NK-92 (cell line): ENCODE measurements around the gene SWSAP1.
"Not testable (repeated sequence)": the region's sequence is repeated elsewhere in the genome, so short reads cannot be mapped to it uniquely, and the experiment has no call there.

ENCODE experiments used
- DNase-seq: peaks from one replicate; lab custom pipeline; 2025; ENCODE audit not compliant: unreplicated experiment; lab: John Stamatoyannopoulos, UW

Gene SWSAP1, protein sequence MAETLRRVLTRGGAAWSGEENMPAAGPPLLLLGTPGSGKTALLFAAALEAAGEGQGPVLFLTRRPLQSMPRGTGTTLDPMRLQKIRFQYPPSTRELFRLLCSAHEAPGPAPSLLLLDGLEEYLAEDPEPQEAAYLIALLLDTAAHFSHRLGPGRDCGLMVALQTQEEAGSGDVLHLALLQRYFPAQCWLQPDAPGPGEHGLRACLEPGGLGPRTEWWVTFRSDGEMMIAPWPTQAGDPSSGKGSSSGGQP

DNA sequence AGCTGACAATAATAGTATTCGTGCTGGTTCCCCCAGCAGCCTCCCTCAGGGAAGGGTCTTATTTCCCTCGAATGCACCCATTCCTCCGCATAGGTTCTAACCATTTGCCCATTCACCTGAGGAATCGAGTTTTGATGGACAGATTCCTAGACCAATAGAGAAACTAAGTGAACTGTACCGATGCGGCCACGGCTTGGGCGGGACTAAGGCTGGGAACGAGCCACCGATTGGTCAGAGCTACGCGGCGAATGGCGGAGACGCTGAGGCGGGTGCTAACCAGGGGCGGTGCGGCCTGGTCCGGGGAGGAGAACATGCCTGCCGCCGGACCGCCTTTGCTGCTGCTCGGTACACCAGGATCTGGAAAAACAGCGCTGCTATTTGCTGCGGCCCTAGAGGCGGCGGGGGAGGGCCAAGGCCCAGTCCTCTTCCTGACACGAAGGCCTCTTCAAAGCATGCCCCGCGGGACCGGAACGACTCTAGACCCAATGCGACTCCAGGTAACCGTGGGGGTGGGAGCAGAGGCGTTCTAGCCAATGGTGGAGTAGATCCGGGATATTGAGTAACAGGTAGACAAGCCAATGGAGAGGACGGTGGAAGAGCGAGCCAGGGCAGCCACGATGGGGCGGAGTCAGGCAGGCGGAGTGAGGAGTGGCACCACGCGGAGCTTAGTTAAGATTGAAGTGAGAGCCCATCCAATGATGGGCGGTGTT, at the start of gene SWSAP1:
Gene SWSAP1 (plus strand): TSS at position 234 of the 710 bp plus-strand sequence. CDS start 15 bp downstream, at position 249.
- DNase-seq = peak; percentile 91

DNA sequence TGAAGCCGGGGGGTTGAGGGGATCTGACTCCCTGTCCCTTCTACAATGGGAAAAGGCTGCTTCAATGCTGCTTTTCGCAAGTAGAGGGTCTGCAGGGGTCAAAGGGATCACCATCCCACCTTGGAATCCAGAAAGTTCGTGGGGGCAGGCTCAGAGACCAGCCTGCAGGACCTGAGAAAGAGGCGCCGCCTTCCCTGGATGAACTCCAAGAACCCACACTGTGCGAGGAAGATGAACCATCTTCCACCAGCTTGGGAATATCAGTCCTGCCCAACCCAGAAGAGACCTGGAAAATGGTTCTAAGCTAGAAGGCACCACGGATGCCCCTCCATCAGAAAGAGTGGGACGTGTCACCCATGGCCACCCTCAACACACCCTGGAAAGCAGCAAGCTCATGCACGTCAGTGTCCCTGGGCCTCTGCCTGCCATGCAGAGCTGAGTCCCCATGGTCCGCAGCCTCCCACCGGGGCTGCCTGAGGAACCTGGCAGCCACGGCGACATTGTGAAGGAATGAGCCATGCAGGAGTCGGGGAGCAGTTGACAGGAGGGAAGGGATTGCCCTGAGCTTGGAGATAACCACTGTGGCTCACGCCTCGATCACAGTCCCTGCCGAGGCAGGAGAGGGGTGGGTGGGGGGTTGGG, 49.6 kb upstream of the SWSAP1 start:
- DNase-seq = no peak

DNA sequence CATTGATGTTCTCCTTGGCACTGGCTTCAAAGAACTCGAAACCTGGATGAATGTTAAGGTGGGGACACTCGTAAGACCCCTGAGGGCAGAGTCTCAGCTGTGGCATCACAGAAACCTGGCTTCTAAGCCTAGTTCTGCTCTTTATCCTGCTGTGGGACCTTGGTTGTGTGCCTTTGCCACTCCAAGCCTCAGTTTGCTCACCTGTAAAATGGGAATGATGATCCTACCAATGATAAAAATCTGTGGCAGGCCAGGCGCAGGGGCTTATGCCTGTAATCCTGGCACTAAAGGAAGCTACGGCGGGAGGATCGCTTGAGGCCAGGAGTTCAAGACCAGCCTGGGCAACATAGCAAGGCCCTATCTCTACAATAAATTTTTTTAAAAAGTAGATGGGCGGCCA, 48.9 kb upstream of the SWSAP1 start:
- no peak for DNase-seq

DNA sequence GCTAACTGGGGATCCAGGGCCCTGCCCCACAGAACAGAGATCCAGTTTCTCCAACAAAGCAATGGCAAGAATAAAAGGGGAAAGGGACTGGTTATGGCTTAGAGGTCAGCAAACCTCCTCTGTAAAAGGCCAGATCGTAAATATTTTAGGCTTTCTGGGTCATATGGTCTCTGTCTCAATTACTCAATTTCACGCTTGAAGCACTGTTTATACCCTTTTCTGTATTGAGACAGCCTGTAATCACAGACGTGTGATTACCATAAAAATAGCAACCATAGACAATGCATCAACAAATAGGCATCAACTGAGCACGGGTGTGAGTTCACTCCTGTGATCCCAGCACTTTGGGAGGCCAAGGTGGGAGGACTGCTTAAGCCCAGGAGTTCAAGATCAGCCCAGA, 44.3 kb upstream of the SWSAP1 start:
- DNase-seq = no peak

DNA sequence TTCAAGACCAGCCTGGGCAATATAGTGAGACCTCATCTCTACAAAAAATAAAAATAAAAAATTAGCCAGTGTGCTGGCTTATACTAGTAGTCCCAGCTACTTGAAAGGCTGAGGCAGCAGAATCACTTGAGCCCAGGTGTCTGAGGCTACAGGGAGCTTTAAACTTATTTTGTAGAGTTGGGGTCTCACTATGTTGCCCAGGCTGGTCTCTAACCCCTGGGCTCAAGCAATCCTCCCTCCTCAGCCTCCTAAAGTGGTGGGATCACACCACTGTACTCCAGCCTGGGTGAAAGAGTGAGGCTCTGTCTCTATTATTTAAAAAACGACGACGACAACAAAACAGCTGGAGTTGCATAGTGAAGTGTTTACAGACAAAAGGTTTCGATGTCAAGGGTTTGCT, 43.0 kb upstream of the SWSAP1 start:
- DNase-seq = no peak

DNA sequence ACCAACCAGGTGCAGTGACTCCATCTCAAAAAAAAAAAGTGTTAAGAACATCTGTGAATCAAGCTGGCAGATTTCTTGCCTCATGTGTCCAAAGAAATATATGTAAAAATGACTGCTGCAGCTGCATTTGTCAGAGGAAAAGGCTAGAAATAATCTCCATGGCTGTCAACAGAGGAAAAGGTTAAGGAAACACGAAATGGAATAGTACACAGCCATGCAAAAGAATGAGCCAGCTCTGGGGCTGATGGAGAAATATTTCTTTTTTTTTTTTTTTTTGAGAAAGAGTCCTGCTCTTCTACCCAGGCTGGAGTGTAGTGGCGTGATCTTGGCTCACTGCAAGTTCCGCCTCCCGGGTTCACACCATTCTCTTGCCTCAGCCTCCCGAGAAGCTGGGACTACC, 41.6 kb upstream of the SWSAP1 start:
- DNase-seq = no peak

DNA sequence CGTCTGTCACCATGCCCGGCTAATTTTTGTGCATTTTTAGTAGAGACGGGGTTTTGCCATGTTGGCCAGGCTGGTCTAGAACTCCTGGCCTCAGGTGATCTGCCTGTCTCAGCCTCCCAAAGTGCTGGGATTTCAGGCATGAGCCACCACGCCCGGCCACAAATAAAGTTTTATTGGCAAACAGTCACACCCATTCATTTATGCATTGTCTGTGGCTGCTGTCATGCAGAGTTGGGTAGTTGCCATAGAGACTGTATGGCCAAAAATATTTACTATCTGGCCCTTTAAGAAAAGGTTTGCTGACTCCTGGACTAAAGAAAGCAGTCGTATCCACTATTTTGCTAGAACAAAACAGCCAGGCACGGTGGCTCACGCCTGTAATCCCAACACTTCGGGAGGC, 40.6 kb upstream of the SWSAP1 start:
- not testable (repeated sequence) for DNase-seq

DNA sequence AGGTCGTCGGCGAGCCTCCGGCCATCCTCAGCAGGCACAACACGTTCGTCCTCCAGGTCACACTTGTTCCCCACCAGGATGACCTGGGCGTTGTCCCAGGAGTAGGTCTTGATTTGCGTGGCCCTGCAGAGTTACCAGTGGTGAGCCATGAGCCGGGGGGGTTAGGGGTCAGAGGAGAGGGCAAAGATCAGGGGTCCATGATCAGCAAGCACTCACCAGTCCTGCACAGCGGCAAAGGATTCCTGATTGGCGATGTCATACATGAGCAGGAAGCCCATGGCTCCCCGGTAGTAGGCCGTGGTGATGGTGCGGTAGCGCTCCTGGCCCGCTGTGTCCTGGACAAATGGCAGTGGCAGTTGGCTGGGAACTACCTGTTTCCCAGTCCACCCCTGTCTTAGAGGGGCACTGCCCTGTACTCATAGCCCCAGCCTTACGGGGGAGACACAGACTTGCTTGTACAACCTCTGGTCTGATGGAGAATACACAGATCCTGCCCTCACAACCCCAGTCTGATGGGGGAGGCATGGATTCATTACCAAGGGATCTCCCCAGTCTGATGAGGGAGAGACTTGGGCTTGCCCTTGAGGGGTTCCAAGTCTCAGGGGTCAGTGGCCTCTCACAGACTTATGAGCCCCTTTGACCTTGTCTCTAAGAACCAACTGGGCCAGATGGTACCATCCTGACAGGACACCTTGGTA, 38.9 kb upstream of the SWSAP1 start:
- no peak for DNase-seq

DNA sequence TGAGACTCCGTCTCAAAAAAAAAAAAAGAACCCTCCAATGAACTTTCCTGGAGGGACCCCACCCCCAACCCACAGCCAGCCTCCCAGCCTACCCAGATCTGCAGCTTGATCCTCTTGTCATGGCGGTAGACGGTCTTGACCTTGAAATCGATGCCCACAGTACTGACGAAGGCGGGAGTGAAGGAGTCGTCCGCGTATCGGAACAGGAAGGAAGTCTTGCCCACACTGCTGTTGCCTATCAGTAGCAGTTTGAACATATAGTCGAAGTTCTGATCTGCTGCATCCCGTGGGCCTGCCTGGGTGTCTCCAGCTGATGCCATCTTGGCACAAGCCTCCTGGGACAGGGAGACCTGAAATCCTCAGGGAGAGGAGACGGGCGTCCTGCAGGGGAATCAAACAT, 37.4 kb upstream of the SWSAP1 start:
- no peak for DNase-seq

DNA sequence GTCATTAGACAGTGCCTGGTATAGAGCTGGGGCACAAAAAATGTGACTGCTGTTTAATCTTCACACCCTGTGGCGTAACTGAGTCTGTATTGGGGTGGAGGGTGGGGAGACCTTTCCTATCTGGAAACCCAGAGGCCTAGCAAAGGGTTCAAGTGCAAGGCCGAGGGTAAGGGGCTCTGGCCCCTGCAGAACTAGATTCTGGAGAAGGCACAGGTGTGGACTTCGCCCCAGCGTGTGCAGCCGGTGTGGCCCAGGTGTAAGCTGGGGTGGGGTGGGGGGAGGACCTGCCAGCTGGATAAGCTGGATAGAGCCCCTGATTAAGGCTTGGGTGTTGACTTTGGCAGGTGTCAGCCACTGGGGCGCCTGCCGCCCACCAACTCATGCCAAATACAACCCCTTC, 36.3 kb upstream of the SWSAP1 start:
- no peak for DNase-seq

DNA sequence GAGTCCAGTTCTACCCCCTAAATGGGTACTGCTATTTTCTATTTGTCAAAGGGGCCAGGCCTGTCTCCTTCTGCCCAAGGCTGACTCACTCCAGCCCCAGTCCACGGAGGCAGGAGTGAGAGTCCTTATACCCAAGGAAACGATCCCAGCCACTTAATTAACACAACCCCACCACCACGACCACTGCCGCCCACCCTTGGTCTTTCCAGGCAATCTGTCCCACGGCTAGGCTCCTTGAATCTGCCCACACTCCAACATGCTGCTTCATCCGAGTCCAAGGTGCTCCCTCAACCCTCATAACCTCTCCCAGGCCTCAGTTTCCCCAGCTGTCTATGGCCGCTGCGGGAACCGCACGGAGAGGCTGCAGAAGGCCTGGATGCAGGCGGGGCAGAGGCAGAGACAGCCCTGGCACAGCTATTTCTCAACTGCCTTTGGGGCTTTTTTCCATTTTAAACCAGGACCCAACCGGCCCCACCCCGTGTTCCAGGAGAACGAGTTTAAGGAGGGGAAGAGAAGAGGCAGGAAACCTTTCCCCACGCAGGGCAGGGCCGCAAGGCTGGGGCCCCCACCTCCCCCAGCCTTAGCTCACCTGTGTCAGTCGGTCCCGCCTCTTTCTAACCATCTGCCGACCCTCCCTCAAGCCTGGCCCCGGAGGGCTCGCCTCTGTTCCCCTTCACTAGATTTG, 35.8 kb upstream of the SWSAP1 start:
- no peak for DNase-seq

DNA sequence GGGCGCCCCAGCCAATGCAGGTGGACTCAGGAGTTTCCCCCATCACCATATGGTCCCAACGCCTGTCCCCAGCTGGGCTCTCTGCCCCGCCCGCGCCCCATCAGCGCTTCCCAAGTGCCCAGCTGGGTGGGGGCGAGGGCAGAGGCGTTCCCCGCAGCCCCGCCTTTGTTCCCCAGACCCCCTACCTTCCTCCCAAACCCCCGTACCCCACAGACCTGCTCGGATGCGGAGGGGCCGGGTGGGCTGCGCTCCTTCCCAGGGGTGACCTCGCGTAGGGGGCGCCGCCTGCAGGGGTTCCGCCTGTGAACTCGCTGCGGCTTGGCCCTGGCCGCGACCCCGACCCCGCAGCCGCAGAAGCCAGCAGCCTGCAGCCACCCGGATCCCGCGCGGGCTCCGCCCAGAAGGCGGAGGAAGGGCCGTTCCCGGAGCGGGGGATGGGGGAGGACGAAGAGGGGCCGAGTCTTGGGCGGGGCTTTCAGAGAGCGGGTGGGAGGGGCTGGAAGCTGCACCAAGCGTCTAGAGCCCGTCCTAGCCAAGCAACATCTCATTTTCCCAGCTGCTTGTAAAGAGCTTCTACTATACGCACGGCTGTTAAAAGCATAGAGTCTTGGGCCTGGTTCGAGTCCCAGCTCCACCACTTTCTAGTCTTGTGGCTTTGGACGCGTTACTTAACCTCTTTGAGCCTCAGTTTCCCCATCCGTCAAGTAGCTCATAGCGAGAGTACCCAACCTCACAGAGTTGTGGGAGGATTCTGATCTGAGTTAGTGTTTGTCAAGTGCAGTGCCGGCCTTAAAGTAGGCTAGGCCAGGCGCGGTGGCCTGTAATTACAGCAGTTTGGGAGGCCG, 35.0 kb upstream of the SWSAP1 start, which contains the start of gene RAB3D:
Gene RAB3D (minus strand): TSS at position 404 of the 845 bp plus-strand sequence. CDS start 2,258 bp downstream, outside the sequence.
- no peak for DNase-seq

DNA sequence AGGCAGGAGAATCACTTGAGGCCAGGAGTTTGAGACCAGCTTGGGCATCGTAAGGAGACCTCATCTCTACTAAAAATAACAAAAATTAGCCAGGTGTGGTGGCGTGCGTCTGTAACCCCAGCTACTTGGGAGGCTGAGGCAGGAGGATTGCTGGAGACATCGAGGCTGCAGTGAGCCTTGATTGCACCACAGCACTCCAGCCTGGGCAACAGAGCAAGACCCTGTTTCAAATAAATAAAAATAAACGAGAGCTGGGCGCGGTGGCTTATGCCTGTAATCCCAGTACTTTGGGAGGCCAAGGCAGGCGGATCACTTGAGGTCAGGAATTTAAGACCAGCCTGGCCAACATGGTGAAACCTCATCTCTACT, 34.4 kb upstream of the SWSAP1 start:
- not testable (repeated sequence) for DNase-seq

DNA sequence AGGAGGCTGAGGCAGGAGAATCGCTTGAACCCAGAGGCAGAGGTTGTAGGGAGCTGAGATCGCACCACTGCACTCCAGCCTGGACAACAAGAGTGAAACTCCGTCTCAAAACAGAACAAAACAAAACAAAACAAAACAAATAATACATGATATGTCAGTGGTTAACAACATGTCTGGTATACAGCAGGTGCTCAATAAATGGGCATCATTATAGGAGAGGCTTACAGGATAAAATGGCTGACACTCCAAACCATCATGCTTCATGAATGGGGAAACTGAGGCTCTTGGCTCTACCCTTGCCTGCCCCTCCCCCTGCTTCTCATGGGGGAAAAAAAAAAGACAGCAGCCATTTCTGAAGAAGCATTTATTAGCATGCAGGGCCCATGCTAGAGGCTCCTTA, 32.0 kb upstream of the SWSAP1 start:
- DNase-seq = no peak

DNA sequence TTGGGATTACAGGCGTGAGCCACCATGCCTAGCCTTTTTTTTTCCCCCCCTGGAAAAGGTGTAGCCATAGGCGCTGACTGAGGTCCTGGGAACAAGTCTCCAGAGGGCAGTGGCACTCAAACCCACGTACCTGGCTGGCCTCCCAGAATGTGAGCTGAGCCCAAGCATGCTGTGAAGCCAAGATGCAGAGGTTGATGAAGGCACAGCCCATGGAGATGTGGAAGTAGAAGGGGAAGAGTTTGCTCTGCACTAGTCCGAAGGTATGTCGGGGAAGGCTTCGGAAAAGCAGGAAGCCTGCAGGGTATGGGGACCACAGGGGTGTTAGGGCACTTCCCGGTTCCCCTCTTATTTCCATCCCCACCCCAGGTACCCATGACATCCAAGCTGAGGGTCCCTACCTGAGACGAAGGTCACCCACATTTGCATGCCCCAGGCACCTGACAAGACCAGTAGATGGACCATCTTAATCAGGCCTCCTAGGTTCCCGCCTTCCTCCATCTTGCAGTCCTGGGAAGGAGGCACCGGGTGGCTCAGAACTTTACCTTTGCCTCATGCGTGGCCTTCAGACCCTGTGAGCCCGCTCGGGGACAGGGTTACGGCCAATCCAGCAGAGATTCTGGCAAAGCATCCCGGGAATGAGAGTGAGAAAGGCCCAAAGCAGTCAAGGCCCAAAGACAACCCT, 29.2 kb upstream of the SWSAP1 start:
- DNase-seq = no peak

DNA sequence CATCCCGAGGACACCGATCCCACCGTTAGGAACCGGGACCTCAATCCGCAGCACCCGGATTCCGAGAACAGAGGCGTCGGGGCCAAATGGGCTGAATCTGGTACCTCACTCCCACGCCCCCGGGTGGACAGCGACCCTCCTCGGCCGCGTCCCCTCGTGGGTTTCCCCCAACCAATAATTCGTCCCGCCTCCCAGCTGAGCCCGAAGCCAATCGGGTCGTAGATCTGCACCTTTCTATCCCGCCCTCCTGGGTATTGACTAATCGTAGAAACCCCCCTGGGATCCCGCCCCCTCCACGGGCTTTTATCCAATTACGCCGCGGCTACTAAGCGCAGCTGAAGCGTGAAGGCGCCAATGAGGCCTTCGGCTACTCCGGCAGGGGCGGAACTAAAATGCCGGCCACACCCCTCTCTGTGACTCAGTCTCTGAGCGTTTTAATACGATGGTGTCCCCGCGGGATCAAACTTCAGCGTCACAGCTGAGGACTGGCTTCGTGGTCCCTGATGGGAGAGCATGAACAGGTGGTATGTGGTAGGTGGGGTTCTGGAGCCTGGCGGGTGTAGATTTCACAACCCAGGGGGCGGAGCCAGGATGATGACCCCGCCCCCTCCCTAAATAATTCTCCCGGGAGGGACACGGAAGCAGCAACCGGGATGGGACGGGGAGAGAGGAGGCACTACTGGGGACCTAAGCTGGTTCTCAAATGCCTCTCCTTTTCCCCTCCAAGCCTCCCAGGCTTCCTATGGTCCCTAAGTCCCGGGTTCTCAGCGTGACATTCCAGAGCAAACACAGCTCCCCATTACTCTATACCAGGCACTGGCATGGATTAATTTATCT, 28.1 kb upstream of the SWSAP1 start, which contains the start of the genes CCDC159 and TMEM205:
Gene CCDC159 (plus strand): TSS at position 416 of the 837 bp plus-strand sequence. CDS start 88 bp downstream, at position 504.
Gene TMEM205 (minus strand): TSS at position 165 of the 837 bp plus-strand sequence. CDS start 649 bp downstream, outside the sequence.
- peak; percentile 97 for DNase-seq

DNA sequence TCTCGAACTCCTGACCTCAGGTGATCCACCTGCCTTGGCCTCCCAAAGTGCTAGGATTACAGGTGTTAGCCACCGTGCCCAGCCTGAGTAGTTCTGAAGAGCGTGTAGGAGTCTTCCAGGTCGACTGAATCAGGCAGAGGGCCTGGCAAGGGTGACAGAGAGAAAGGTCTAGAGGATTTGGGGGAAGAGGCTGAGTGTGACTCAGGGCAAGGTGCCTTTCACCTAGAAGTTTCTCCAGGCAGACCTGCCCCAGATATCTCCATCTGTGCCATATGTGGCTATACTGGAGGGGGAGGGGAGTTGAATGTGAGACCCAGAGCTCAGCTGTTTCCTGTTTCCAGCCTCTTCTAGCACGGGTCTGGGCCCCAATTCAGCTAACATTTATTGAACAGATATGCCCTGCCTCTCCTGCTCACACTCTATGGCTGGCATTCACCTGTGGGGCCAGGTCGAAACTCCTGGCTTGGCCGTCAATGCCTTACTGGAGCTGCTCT, 26.9 kb upstream of the SWSAP1 start:
- no peak for DNase-seq

DNA sequence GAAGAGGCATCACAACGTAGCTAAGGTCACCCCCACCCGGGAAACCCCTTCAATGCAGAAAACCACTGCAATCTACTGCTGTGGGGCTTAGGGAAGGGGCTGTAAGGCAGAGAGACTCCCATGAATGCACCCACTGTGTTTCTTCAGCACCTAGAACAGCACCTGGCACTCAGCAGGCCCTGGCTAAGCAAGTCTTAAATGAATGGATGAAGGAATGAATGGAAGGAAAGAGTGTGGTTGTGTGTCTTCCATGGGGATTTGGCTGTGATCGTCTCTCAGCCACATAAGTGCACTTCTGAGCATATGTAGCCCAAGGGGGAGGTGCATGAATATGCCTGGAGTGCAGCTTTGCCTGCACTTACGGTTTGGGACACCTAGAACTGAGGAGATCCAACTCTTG, 25.3 kb upstream of the SWSAP1 start:
- no peak for DNase-seq
